Stimulated activated naive B cell treated with anti-CD40 and anti-IgM and Interleukin-4, amounts not matched to agents 10 μg/mL and 1 μg/mL and 100 μg/mL, for 72 hours (primary cell): Measurements from ENCODE around the gene CSRP1.
A peak's percentile ranks its signal among the peaks of the same experiment; 100 is the strongest.
"Not testable (repeated sequence)": the region's sequence is repeated elsewhere in the genome, so short reads cannot be mapped to it uniquely, and the experiment has no call there.

Experiments
- ATAC-seq, 2 donors: fragments of 150-1000 bp; cut with Tn5 transposase; replicated peaks; 2 replicates each; pipeline ENCODE4 v1.10.0; 2021; ENCODE audit warnings: moderate library complexity in 1 of 2
- DNase-seq: peaks from one replicate; pipeline ENCODE4 v3.0.0; 2021
- H3K27ac Mint-ChIP-seq: one replicate; pipeline ENCODE4 v1.8.0; 2022; ENCODE audit warnings: mild to moderate bottlenecking, mixed read lengths
- H3K27me3 Mint-ChIP-seq, 2 donors: one replicate each; pipeline ENCODE4 v1.8.0; 2022; ENCODE audit warnings: mixed read lengths in 2 of 2
- H3K36me3 Mint-ChIP-seq, 2 donors: one replicate each; pipeline ENCODE4 v1.8.0; 2022; ENCODE audit warnings: mixed read lengths in 2 of 2, mild to moderate bottlenecking in 1 of 2
- H3K4me1 Mint-ChIP-seq, 2 donors: one replicate each; pipeline ENCODE4 v1.8.0; 2022; ENCODE audit warnings: mixed read lengths in 2 of 2, mild to moderate bottlenecking in 1 of 2
- H3K4me3 Mint-ChIP-seq, 2 donors: one replicate each; pipeline ENCODE4 v1.8.0; 2022; ENCODE audit warnings: mild to moderate bottlenecking in 2 of 2, mixed read lengths in 2 of 2, moderate library complexity in 1 of 2
- H3K9me3 Mint-ChIP-seq, 2 donors: one replicate each; pipeline ENCODE4 v1.8.0; 2022; ENCODE audit warnings: mixed read lengths in 2 of 2, mild to moderate bottlenecking in 1 of 2

Gene CSRP1

GRCh38 chr1:201531551-201532425 is 24.9 kb upstream of the CSRP1 start:
- Mint-ChIP-seq H3K4me3 (no peak overlapping the region), H3K27me3 (peaks cover 18 to 24% of the 10 kb centered on the region in 2 donors), H3K9me3 (no peaks in the 10 kb centered on the region), H3K27ac (no peak overlapping the region), H3K36me3 (peaks cover 10 to 41% of the 10 kb centered on the region in 2 donors), H3K4me1 (peaks cover 13 to 21% of the 10 kb centered on the region in 2 donors)
- DNase-seq (no peak), ATAC-seq (peak in 1 of 2 donors; percentile 19)

- H3K36me3 Mint-ChIP-seq, result peaks cover 10 to 47% of the 10 kb centered on the region in 2 donors
- peak overlapping the region; percentile 26 for H3K27ac Mint-ChIP-seq
- no peak overlapping the region for H3K4me3 Mint-ChIP-seq
- ATAC-seq (peak; percentile 71 to 78), DNase-seq (peak; percentile 32)
- H3K4me1 Mint-ChIP-seq, result peaks cover 11 to 17% of the 10 kb centered on the region in 2 donors
- H3K27me3 Mint-ChIP-seq, result peaks cover 9 to 16% of the 10 kb centered on the region in 2 donors
- H3K9me3 Mint-ChIP-seq, result no peaks in the 10 kb centered on the region
Observed at GRCh38 chr1:201530741-201531531, 24.0 kb upstream of the CSRP1 start.

GRCh38 chr1:201528631-201529252 is 21.8 kb upstream of the CSRP1 start:
- DNase-seq (no peak), ATAC-seq (no peak)
- Mint-ChIP-seq H3K4me3 (no peak overlapping the region), H3K9me3 (peaks cover 0 to 4% of the 10 kb centered on the region in 2 donors), H3K36me3 (peaks cover 22 to 62% of the 10 kb centered on the region in 2 donors), H3K27ac (no peak overlapping the region), H3K27me3 (peaks cover 8 to 16% of the 10 kb centered on the region in 2 donors), H3K4me1 (peaks cover 10 to 19% of the 10 kb centered on the region in 2 donors)

GRCh38 chr1:201527879-201528278 is 21.0 kb upstream of the CSRP1 start:
- peaks cover 10 to 19% of the 10 kb centered on the region in 2 donors for H3K4me1 Mint-ChIP-seq
- no peak overlapping the region for H3K27ac Mint-ChIP-seq
- peaks cover 0 to 4% of the 10 kb centered on the region in 2 donors for H3K9me3 Mint-ChIP-seq
- H3K4me3 Mint-ChIP-seq, result no peak overlapping the region
- peaks cover 22 to 65% of the 10 kb centered on the region in 2 donors for H3K36me3 Mint-ChIP-seq
- H3K27me3 Mint-ChIP-seq, result peaks cover 8 to 15% of the 10 kb centered on the region in 2 donors
- ATAC-seq (no peak), DNase-seq (no peak)

GRCh38 chr1:201525193-201525778 is 18.4 kb upstream of the CSRP1 start:
- Mint-ChIP-seq H3K4me1 (peaks cover 2 to 10% of the 10 kb centered on the region in 2 donors), H3K4me3 (no peak overlapping the region), H3K27ac (peak overlapping the region; percentile 51), H3K9me3 (peaks cover 5 to 7% of the 10 kb centered on the region in 2 donors), H3K36me3 (peaks cover 26 to 60% of the 10 kb centered on the region in 2 donors), H3K27me3 (peaks cover 0 to under 1% of the 10 kb centered on the region in 2 donors)
- DNase-seq (no peak), ATAC-seq (no peak)

- H3K27me3 Mint-ChIP-seq, DNase-seq, H3K4me3 Mint-ChIP-seq, H3K27ac Mint-ChIP-seq, H3K4me1 Mint-ChIP-seq, ATAC-seq, H3K9me3 Mint-ChIP-seq: not testable (repeated sequence)
- H3K36me3 Mint-ChIP-seq, result peaks cover 22 to 43% of the 10 kb centered on the region in 2 donors
Observed at GRCh38 chr1:201520046-201520575, 13.2 kb upstream of the CSRP1 start.

- peaks cover 3 to 5% of the 10 kb centered on the region in 2 donors for H3K9me3 Mint-ChIP-seq
- peaks cover 0 to 3% of the 10 kb centered on the region in 2 donors for H3K4me1 Mint-ChIP-seq
- no peak overlapping the region for H3K27ac Mint-ChIP-seq
- H3K4me3 Mint-ChIP-seq, result no peak overlapping the region
- peaks cover 14 to 38% of the 10 kb centered on the region in 2 donors for H3K36me3 Mint-ChIP-seq
- DNase-seq (no peak), ATAC-seq (no peak)
- no peaks in the 10 kb centered on the region for H3K27me3 Mint-ChIP-seq
Observed at GRCh38 chr1:201518071-201518470, 11.1 kb upstream of the CSRP1 start.

- DNase-seq (no peak), ATAC-seq (no peak)
- Mint-ChIP-seq H3K4me1 (peaks cover 0 to 4% of the 10 kb centered on the region in 2 donors), H3K27me3 (no peaks in the 10 kb centered on the region), H3K9me3 (peaks cover 3 to 5% of the 10 kb centered on the region in 2 donors), H3K36me3 (peaks cover 13 to 36% of the 10 kb centered on the region in 2 donors), H3K4me3 (no peak overlapping the region), H3K27ac (no peak overlapping the region)
Observed at GRCh38 chr1:201517631-201518030, 10.7 kb upstream of the CSRP1 start.

- Mint-ChIP-seq H3K4me3 (no peak overlapping the region), H3K27me3 (no peaks in the 10 kb centered on the region)
Observed at GRCh38 chr1:201516511-201517127, 9.7 kb upstream of the CSRP1 start.

GRCh38 chr1:201515895-201516294 is 9.0 kb upstream of the CSRP1 start:
- ATAC-seq (no peak), DNase-seq (no peak)
- Mint-ChIP-seq H3K4me1 (peaks cover 9 to 10% of the 10 kb centered on the region in 2 donors), H3K27me3 (no peaks in the 10 kb centered on the region), H3K9me3 (no peaks in the 10 kb centered on the region), H3K4me3 (no peak overlapping the region), H3K27ac (no peak overlapping the region), H3K36me3 (peaks cover 2 to 22% of the 10 kb centered on the region in 2 donors)

More at GRCh38 chr1:201516511-201517127, 9.7 kb upstream of the CSRP1 start:
- DNase-seq (no peak), ATAC-seq (no peak)
- Mint-ChIP-seq H3K9me3 (no peaks in the 10 kb centered on the region), H3K4me1 (peaks cover 6 to 8% of the 10 kb centered on the region in 2 donors), H3K27ac (no peak overlapping the region), H3K36me3 (peaks cover 5 to 26% of the 10 kb centered on the region in 2 donors)

- ATAC-seq, result no peak
- no peak for DNase-seq
- Mint-ChIP-seq H3K9me3 (no peaks in the 10 kb centered on the region), H3K27me3 (no peaks in the 10 kb centered on the region), H3K27ac (no peak overlapping the region), H3K4me3 (no peak overlapping the region), H3K4me1 (peaks cover 9 to 10% of the 10 kb centered on the region in 2 donors), H3K36me3 (peaks cover under 1 to 19% of the 10 kb centered on the region in 2 donors)
Observed at GRCh38 chr1:201515062-201515750, 8.3 kb upstream of the CSRP1 start.

- no peaks in the 10 kb centered on the region for H3K27me3 Mint-ChIP-seq
- no peak for ATAC-seq
- no peak for DNase-seq
Observed at GRCh38 chr1:201514466-201514865, 7.5 kb upstream of the CSRP1 start.

More at GRCh38 chr1:201514466-201514865, 7.5 kb upstream of the CSRP1 start:
- Mint-ChIP-seq H3K36me3 (peaks cover 3 to 21% of the 10 kb centered on the region in 2 donors), H3K4me3 (no peak overlapping the region), H3K27ac (no peak overlapping the region), H3K4me1 (peaks cover 9 to 12% of the 10 kb centered on the region in 2 donors), H3K9me3 (no peaks in the 10 kb centered on the region)
